ENCODE data around the gene LRCOL1. TPM values are rescaled to one million over a fixed set of nuclear protein-coding genes. Genes with fewer than 3 reads are reported as not detected.

LRCOL1 gene
- total and polyA plus RNA-seq, 2 of the 13 experiments (the other 11 are each of a cell fraction or from before 2014, with no cell fraction given): not detected

- no peaks in the 10 kb centered on the region for H3K36me3 ChIP-seq (replicated peaks in 1 of 2; ENCODE audit: control insufficient read depth in 1 of 2, insufficient read depth in 2 of 2, low read length in 2 of 2)
- no peak overlapping the region for H3K27ac ChIP-seq (ENCODE audit: extremely low read length, insufficient read depth, low read length)
- 53% methylated on average over 11 of the region's 11 CpGs for WGBS (ENCODE audit: low lambda C conversion rate)
- H3K79me2 ChIP-seq (ENCODE audit: insufficient read depth, low read length): no peaks in the 10 kb centered on the region
- H3K9ac ChIP-seq (ENCODE audit: insufficient read depth, low read depth, low read length): no peak overlapping the region
- H3K27me3 ChIP-seq (ENCODE audit: control insufficient read depth in 1 of 2, insufficient read depth in 2 of 2, low read length in 2 of 2): peaks cover 7 to 42% of the 10 kb centered on the region in 2 experiments; a peak in 4 of 5 replicates
- peaks cover 20% of the 10 kb centered on the region for H3K4me1 ChIP-seq (ENCODE audit: insufficient read depth, low read length)
- H3K9me3 ChIP-seq (ENCODE audit: low read length): no peaks in the 10 kb centered on the region
- H4K20me1 ChIP-seq (ENCODE audit: insufficient read depth, low read length): no peaks in the 10 kb centered on the region
- in situ Hi-C loops (cut with HindIII; ENCODE audit: extremely low pct_ligation_motif_present, low pct_unique_long_range_greater_than_20kb): no loop called here
- H2AFZ ChIP-seq (ENCODE audit: low read length): no peak overlapping the region
- no peak overlapping the region for H3K4me3 ChIP-seq (replicated peaks in 1 of 3; ENCODE audit: insufficient read depth in 1 of 3, low read depth in 2 of 3, low read length in 3 of 3)
- no peak for FAIRE-seq
- no peak overlapping the region for H3K4me2 ChIP-seq (ENCODE audit: low read depth, low read length)
- ChIA-PET POLR2A (no interaction called here), CTCF (ENCODE audit: low intra/inter-chr PET ratio, low total read pairs) (no interaction called here)
- intact Hi-C loops (cut with micrococcal nuclease; ENCODE audit: unreplicated experiment): no loop called here
- peak; percentile 31; the same call in 1 of the 2 replicates for TF ChIP-seq ZNF770 (CRISPR knock-in tag; IDR thresholded peaks at IDR 0.05)
- no peak for TF ChIP-seq FOSL2 (CRISPR knock-in tag; IDR thresholded peaks at IDR 0.05)
- no TSS peak for BruUV-seq (replicated peaks)
- DNase-seq (ENCODE audit: low spot score): no peak
- ATAC-seq: no peak
Observed at GRCh38 chr12:132595183-132595582, 15.2 kb downstream of the LRCOL1 start.

- ChIA-PET CTCF (ENCODE audit: low intra/inter-chr PET ratio, low total read pairs) (no interaction called here), POLR2A (no interaction called here)
- no peaks in the 10 kb centered on the region for H3K79me2 ChIP-seq (ENCODE audit: insufficient read depth, low read length)
- under 1% methylated on average over 11 of the region's 11 CpGs for WGBS (ENCODE audit: low lambda C conversion rate)
- H3K4me2 ChIP-seq (ENCODE audit: low read depth, low read length): peak overlapping the region; percentile 60
- peak; percentile 99 for ATAC-seq
- no peak overlapping the region for H2AFZ ChIP-seq (ENCODE audit: low read length)
- H3K36me3 ChIP-seq (replicated peaks in 1 of 2; ENCODE audit: control insufficient read depth in 1 of 2, insufficient read depth in 2 of 2, low read length in 2 of 2): no peaks in the 10 kb centered on the region
- H3K27ac ChIP-seq (ENCODE audit: extremely low read length, insufficient read depth, low read length): no peak overlapping the region
- peak overlapping the region in 1 of 3 experiments; percentile 44; a peak in 2 of 6 replicates for H3K4me3 ChIP-seq (replicated peaks in 1 of 3; ENCODE audit: insufficient read depth in 1 of 3, low read depth in 2 of 3, low read length in 3 of 3)
- FAIRE-seq: peak; percentile 96
- H3K9me3 ChIP-seq (ENCODE audit: low read length): no peaks in the 10 kb centered on the region
- peaks cover 13% of the 10 kb centered on the region for H3K4me1 ChIP-seq (ENCODE audit: insufficient read depth, low read length)
- in situ Hi-C loops (cut with HindIII; ENCODE audit: extremely low pct_ligation_motif_present, low pct_unique_long_range_greater_than_20kb): no loop called here
- no peak overlapping the region for H3K9ac ChIP-seq (ENCODE audit: insufficient read depth, low read depth, low read length)
- H4K20me1 ChIP-seq (ENCODE audit: insufficient read depth, low read length): no peaks in the 10 kb centered on the region
- H3K27me3 ChIP-seq (ENCODE audit: control insufficient read depth in 1 of 2, insufficient read depth in 2 of 2, low read length in 2 of 2): peaks cover 9 to 50% of the 10 kb centered on the region in 2 experiments; a peak in 4 of 5 replicates
- intact Hi-C loops (cut with micrococcal nuclease; ENCODE audit: unreplicated experiment): loop anchor here (1.0 kb wide), 1 partner anchor 15 kb away; no protein-coding TSS in a partner anchor
- DNase-seq (ENCODE audit: low spot score): peak; percentile 96
- no TSS peak for BruUV-seq (replicated peaks)
- no peak for TF ChIP-seq CC2D1A (CRISPR knock-in tag; IDR thresholded peaks at IDR 0.05)
- TF ChIP-seq MLXIP (CRISPR knock-in tag; IDR thresholded peaks at IDR 0.05; ENCODE audit: borderline replicate concordance): no peak
- TF ChIP-seq ZNF713 (CRISPR knock-in tag; IDR thresholded peaks at IDR 0.05): no peak
- TF ChIP-seq JARID2 (CRISPR knock-in tag; IDR thresholded peaks at IDR 0.05; ENCODE audit: insufficient replicate concordance): no peak
- TF ChIP-seq THAP7 (CRISPR knock-in tag; IDR thresholded peaks at IDR 0.05): no peak
Observed at GRCh38 chr12:132593938-132594358, 16.4 kb downstream of the LRCOL1 start.

All from HepG2 (cell line).